Spleen (tissue), 11 donors: ENCODE data around the gene BNC2. TPM values are rescaled to one million over a fixed set of nuclear protein-coding genes. Genes with fewer than 3 reads are reported as not detected.

Experiments
- DNase-seq: peaks from one replicate; pipeline ENCODE4 v3.0.0-alpha.2; 2020
- H3K27ac ChIP-seq, 8 donors: fragments of 200-600 bp; sonication (generic) in 7 of 8; 1 replicate in 4 of 8; 2 replicates in 4 of 8; pipeline versions ENCODE4 v1.5.0 to v1.8.0; 2016 to 2021; ENCODE audit warnings: inconsistent platforms in 4 of 8, mild to moderate bottlenecking in 4 of 8, moderate library complexity in 1 of 8
- H3K27me3 ChIP-seq, 7 donors: fragments of 200-600 bp; sonication (generic) in 6 of 7; replicated peaks in 1 of 7; 1 replicate in 4 of 7; 2 replicates in 3 of 7; pipeline versions ENCODE4 v1.5.0 to v1.8.0; 2016 to 2021; ENCODE audit warnings: inconsistent platforms in 3 of 7, mild to moderate bottlenecking in 1 of 7
- H3K36me3 ChIP-seq, 6 donors: fragments of 200-600 bp; sonication (generic) in 5 of 6; 1 replicate in 4 of 6; 2 replicates in 2 of 6; pipeline versions ENCODE4 v1.5.0 to v1.8.0; 2016 to 2021; ENCODE audit warnings: inconsistent platforms in 2 of 6
- H3K4me1 ChIP-seq, 6 donors: fragments of 200-600 bp; sonication (generic) in 5 of 6; 1 replicate in 3 of 6; 2 replicates in 3 of 6; pipeline versions ENCODE4 v1.5.0 to v1.8.0; 2016 to 2021; ENCODE audit warnings: inconsistent platforms in 3 of 6
- H3K4me3 ChIP-seq, 8 donors: fragments of 200-600 bp; sonication (generic) in 7 of 8; 1 replicate in 4 of 8; 2 replicates in 4 of 8; pipeline versions ENCODE4 v1.5.0 to v1.8.0; 2016 to 2021; ENCODE audit warnings: inconsistent platforms in 4 of 8, mild to moderate bottlenecking in 4 of 8, moderate library complexity in 2 of 8
- H3K9me3 ChIP-seq, 8 donors: fragments of 200-600 bp; sonication (generic) in 7 of 8; 1 replicate in 4 of 8; 2 replicates in 4 of 8; pipeline versions ENCODE4 v1.5.0 to v1.8.0; 2016 to 2021; ENCODE audit warnings: inconsistent platforms in 4 of 8
- POLR2A ChIP-seq, 3 donors: fragments of 450-650 bp; IDR thresholded peaks; one replicate each; pipeline ENCODE4 v1.5.1; 2017; ENCODE audit warnings: antibody characterized with exemption in 3 of 3, mild to moderate bottlenecking in 1 of 3
- POLR2AphosphoS5 ChIP-seq, 3 donors: sonication (generic); formaldehyde crosslinking; IDR thresholded peaks; one replicate each; pipeline ENCODE4 v1.5.1; 2017; ENCODE audit warnings: antibody characterized with exemption in 3 of 3
- WGBS, 5 donors: extraction: QIAGEN DNeasy Blood & Tissue Kit in 3 of 5; methylation state at CpG; one replicate each; pipeline versions ENCODE4 v1.1.5 to v1.1.7; 2013 to 2018; 5-methylcytosine and 5-hydroxymethylcytosine counted together
- intact Hi-C: fragments of 100-400 bp; cut with DNase I; formaldehyde crosslinking; loops from one replicate; pipeline ENCODE4 v1.15.0; 2023; ENCODE audit warnings: low total_unique reads
- polyA plus RNA-seq, 3 donors: library from polyadenylated mRNA; stranded (reverse); fragments of 200-250 nt; gene quantifications; one replicate each; pipeline ENCODE4 v1.2.1, GENCODE V29; 2013
- small RNA-seq, 4 donors: library from RNA; depleted of rRNA; stranded (forward); fragments of <200 nt; gene quantifications; one replicate each; pipeline ENCODE3, GENCODE V24; 2016
- total RNA-seq, 7 donors: library from RNA; depleted of rRNA in 3 of 7; stranded (reverse); fragments of >200 nt in 3 of 7; fragmentation: NEBNext Ultra II Directional in 4 of 7; extraction: Animal tissue kit (Norgen Biotek cat#: 25700) in 4 of 7; gene quantifications; one replicate each; pipeline versions ENCODE4 v1.1.0 to v1.2.1, GENCODE V29; 2016 to 2021
- TF ChIP-seq, protein P1 (sequence below), 11 experiments: fragments of 200-600 bp in 7 of 11; fragments of 450-650 bp in 4 of 11; sonication (generic) in 4 of 11; IDR thresholded peaks in 8 of 11; conservative IDR thresholded peaks in 3 of 11; 1 replicate in 7 of 11; 2 replicates in 4 of 11; pipeline versions ENCODE4 v1.4.0 to v1.8.0; 2016 to 2021; ENCODE audit warnings: antibody characterized with exemption in 11 of 11, inconsistent platforms in 4 of 11, mild to moderate bottlenecking in 1 of 11
- donor health status: healthy with polysubstance abuse.
- donor health status: DM: no; HTN: no; CAD: no; lungs with moderate emphysema.
- donor health status: DM: no; HTN: no; CAD: no.
- donor health status: Bipolar disorder and iron deficiency.
- donor health status: healthy.
- donor health status: DM: no; HTN: no; CAD: no.
- donor health status: DM: yes; HTN: yes; CAD: no.

Gene BNC2
- total and polyA plus RNA-seq, 10 donors: 0.07 to 4.3 (median 1.3) TPM

GRCh38 chr9:16361939-16362338, 508.5 kb downstream of the BNC2 start:
- no peak for TF ChIP-seq POLR2AphosphoS5 (IDR thresholded peaks at IDR 0.05)
- TF ChIP-seq, protein P1, sequence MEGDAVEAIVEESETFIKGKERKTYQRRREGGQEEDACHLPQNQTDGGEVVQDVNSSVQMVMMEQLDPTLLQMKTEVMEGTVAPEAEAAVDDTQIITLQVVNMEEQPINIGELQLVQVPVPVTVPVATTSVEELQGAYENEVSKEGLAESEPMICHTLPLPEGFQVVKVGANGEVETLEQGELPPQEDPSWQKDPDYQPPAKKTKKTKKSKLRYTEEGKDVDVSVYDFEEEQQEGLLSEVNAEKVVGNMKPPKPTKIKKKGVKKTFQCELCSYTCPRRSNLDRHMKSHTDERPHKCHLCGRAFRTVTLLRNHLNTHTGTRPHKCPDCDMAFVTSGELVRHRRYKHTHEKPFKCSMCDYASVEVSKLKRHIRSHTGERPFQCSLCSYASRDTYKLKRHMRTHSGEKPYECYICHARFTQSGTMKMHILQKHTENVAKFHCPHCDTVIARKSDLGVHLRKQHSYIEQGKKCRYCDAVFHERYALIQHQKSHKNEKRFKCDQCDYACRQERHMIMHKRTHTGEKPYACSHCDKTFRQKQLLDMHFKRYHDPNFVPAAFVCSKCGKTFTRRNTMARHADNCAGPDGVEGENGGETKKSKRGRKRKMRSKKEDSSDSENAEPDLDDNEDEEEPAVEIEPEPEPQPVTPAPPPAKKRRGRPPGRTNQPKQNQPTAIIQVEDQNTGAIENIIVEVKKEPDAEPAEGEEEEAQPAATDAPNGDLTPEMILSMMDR (IDR thresholded peaks at IDR 0.05 in 8 of 11, conservative IDR thresholded peaks at IDR 0.05 in 3 of 11): no peak
- TF ChIP-seq POLR2A (IDR thresholded peaks at IDR 0.05): no peak

GRCh38 chr9:16361118-16361517, 509.4 kb downstream of the BNC2 start:
- no peak overlapping the region for H3K4me3 ChIP-seq

More at GRCh38 chr9:16361939-16362338, 508.5 kb downstream of the BNC2 start:
- intact Hi-C loops: no loop called here
- H3K27ac ChIP-seq: no peak overlapping the region
- peaks cover 0 to 7% (median 0%) of the 10 kb centered on the region in 8 donors for H3K9me3 ChIP-seq
- no peak for DNase-seq
- peaks cover 0 to 20% (median 0%) of the 10 kb centered on the region in 6 donors for H3K4me1 ChIP-seq
- H3K27me3 ChIP-seq: peaks cover 0 to 8% (median 0%) of the 10 kb centered on the region in 7 donors
- no peak overlapping the region for H3K4me3 ChIP-seq
- no peaks in the 10 kb centered on the region for H3K36me3 ChIP-seq

DNA sequence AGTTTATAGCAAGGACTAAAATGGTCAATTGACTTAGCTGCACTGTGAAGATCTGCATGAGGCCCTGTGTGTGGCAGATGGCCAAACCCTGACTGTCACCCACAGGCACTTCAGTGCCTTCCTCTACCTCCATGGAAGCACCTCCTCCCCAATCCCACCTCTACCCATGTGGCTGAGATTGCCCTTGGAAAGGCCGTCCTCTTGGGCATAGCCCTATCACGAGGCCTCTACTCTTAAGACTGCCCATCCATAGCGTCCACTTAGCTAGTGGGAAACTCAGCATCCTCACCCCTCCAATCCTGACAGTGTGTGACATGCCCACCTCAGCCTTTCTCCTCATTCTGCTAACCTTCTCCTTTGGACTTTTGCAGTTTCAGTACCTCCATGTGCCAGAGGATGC, 510.2 kb downstream of the BNC2 start:
- Histone ChIP-seq H3K27me3 (peaks cover 0 to 13% (median 0%) of the 10 kb centered on the region in 7 donors), H3K27ac (no peak overlapping the region), H3K36me3 (no peaks in the 10 kb centered on the region), H3K4me1 (peaks cover 0 to 20% (median 0%) of the 10 kb centered on the region in 6 donors), H3K9me3 (peaks cover 0 to 7% (median 0%) of the 10 kb centered on the region in 8 donors), H3K4me3 (no peak overlapping the region)
- WGBS, 5 donors: 86 to 98% (median 88%) methylated on average over 3 of the region's 3 CpGs
- TF ChIP-seq POLR2AphosphoS5 (IDR thresholded peaks at IDR 0.05) (no peak), POLR2A (IDR thresholded peaks at IDR 0.05) (no peak)
- TF ChIP-seq, protein P1 (IDR thresholded peaks at IDR 0.05 in 8 of 11, conservative IDR thresholded peaks at IDR 0.05 in 3 of 11): no peak
- no peak for DNase-seq
- intact Hi-C loops: no loop called here

More at GRCh38 chr9:16361118-16361517, 509.4 kb downstream of the BNC2 start:
- Histone ChIP-seq H3K27ac (no peak overlapping the region), H3K27me3 (peaks cover 0 to 8% (median 0%) of the 10 kb centered on the region in 7 donors), H3K36me3 (no peaks in the 10 kb centered on the region), H3K4me1 (peaks cover 0 to 20% (median 0%) of the 10 kb centered on the region in 6 donors), H3K9me3 (peaks cover 0 to 7% (median 0%) of the 10 kb centered on the region in 8 donors)
- no peak for DNase-seq
- 54 to 82% (median 69%) methylated on average over 3 of the region's 3 CpGs for WGBS, 5 donors
- TF ChIP-seq POLR2AphosphoS5 (IDR thresholded peaks at IDR 0.05) (no peak), POLR2A (IDR thresholded peaks at IDR 0.05) (no peak)
- TF ChIP-seq, protein P1 (IDR thresholded peaks at IDR 0.05 in 8 of 11, conservative IDR thresholded peaks at IDR 0.05 in 3 of 11): no peak
- intact Hi-C loops: no loop called here

Small RNA genes lying within 50 kb of the gene (small RNA-seq; reads per million reads assigned to genes)
- gene LSM1P1: 0 reads per million in 4 donors
